Forelimb muscle (tissue), 1 donor: ENCODE data around the gene CFAP73. TPM values are rescaled to one million over a fixed set of nuclear protein-coding genes. Genes with fewer than 3 reads are reported as not detected.

Source experiments
- polyA plus RNA-seq: library from polyadenylated mRNA; unstranded; fragments of 120-200 nt; gene quantifications from one replicate; pipeline ENCODE4 v1.2.1, GENCODE V29; 2013; ENCODE audit not compliant: insufficient read length

CFAP73 gene
- polyA plus RNA-seq, 1 donor: 0.13 TPM

Other genes starting within 250 kb of the CFAP73 start
- gene OAS1, start 242.8 kb upstream of the CFAP73 start, polyA plus RNA-seq: 1.8 TPM
- 5.1 TPM for gene OAS3, start 211.2 kb upstream of the CFAP73 start, polyA plus RNA-seq
- 2.1 TPM for gene OAS2, start 171.2 kb upstream of the CFAP73 start, polyA plus RNA-seq
- gene DTX1, start 93.0 kb upstream of the CFAP73 start, polyA plus RNA-seq: 5.2 TPM
- gene RASAL1, start 14.0 kb upstream of the CFAP73 start, polyA plus RNA-seq: not detected
- gene DDX54, start 35.8 kb downstream of the CFAP73 start, polyA plus RNA-seq: 64.8 TPM
- gene RITA1, start 36.0 kb downstream of the CFAP73 start, polyA plus RNA-seq: 10.4 TPM
- 36.9 TPM for gene TPCN1, start 71.7 kb downstream of the CFAP73 start, polyA plus RNA-seq
- 16.2 TPM for gene SLC8B1, start 185.4 kb downstream of the CFAP73 start, polyA plus RNA-seq
- 12.6 TPM for gene PLBD2, start 208.9 kb downstream of the CFAP73 start, polyA plus RNA-seq